Endothelial cell of umbilical vein (primary cell): ENCODE data around the gene KLHL25. TPM values are rescaled to one million over a fixed set of nuclear protein-coding genes. Genes with fewer than 3 reads are reported as not detected.

Experiments
- BruUV-seq: library from RNA; stranded (reverse); fragments of 400-500 nt; replicated peaks from 2 replicates; lab custom pipeline; 2021; lab: Mats Ljungman, UMichigan
- CTCF ChIA-PET: fragments of 300-600, 350-600 bp; sonication (Branson Sonifier 250); formaldehyde crosslinking; loops from one replicate; lab custom pipeline; 2021; ENCODE audit warnings: antibody characterized with exemption, inconsistent platforms; lab: Charles Lee
- POLR2A ChIA-PET: fragments of 300-600, 350-600 bp; sonication (Branson Sonifier 250); formaldehyde crosslinking; loops from one replicate; lab custom pipeline; 2021; ENCODE audit warnings: antibody characterized with exemption, inconsistent platforms; lab: Charles Lee
- DNase-seq: peaks from one replicate; pipeline ENCODE4 v3.0.0-alpha.2; 2011; ENCODE audit warnings: low read depth, low spot score
- FAIRE-seq: peaks from 2 replicates; lab custom pipeline; 2011; peaks lifted over from hg19 to GRCh38; lab: Jason Lieb, UNC
- H2AFZ ChIP-seq: 2 replicates; pipeline ENCODE4 v1.6.0; 2012; ENCODE audit warnings: low read depth, low read length, control low read depth, inconsistent platforms
- H3K27ac ChIP-seq: 2 replicates; pipeline ENCODE4 v1.5.1; 2011; ENCODE audit warnings: low read depth, mild to moderate bottlenecking, control low read depth, low read length, moderate library complexity; ENCODE audit not compliant: insufficient read depth
- H3K27me3 ChIP-seq, 2 experiments: 2 replicates each; pipeline versions ENCODE4 v1.6.0 to v1.6.1; 2011; ENCODE audit warnings: low read length in 2 of 2, mixed read lengths in 1 of 2; ENCODE audit not compliant: control insufficient read depth in 2 of 2, insufficient read depth in 2 of 2
- H3K36me3 ChIP-seq, 2 experiments: 2 replicates in 1 of 2; 3 replicates in 1 of 2; pipeline ENCODE4 v1.5.1; 2011; ENCODE audit warnings: low read length in 2 of 2, mild to moderate bottlenecking in 1 of 2, moderate library complexity in 1 of 2; ENCODE audit not compliant: control insufficient read depth in 2 of 2, insufficient read depth in 2 of 2; ENCODE audit errors: extremely low read depth in 1 of 2
- H3K4me1 ChIP-seq: 3 replicates; pipeline ENCODE4 v1.5.1; 2011; ENCODE audit warnings: mild to moderate bottlenecking, low read length; ENCODE audit not compliant: control insufficient read depth, insufficient read depth; ENCODE audit errors: extremely low read depth
- H3K4me2 ChIP-seq: 2 replicates; pipeline ENCODE4 v1.6.1; 2011; ENCODE audit warnings: low read length, control low read depth, mixed read lengths; ENCODE audit not compliant: insufficient read depth
- H3K4me3 ChIP-seq, 3 experiments: fragments of 200-600 bp in 1 of 3; sonication (generic), shearing (Covaris generic) in 1 of 3; replicated peaks in 1 of 3; 2 replicates each; pipeline ENCODE4 v1.5.1; 2011 to 2016; ENCODE audit warnings: control low read depth in 3 of 3, low read length in 3 of 3, mild to moderate bottlenecking in 2 of 3, inconsistent platforms in 1 of 3, low read depth in 1 of 3, moderate library complexity in 1 of 3; ENCODE audit not compliant: insufficient read depth in 1 of 3
- H3K79me2 ChIP-seq: 2 replicates; pipeline ENCODE4 v1.6.0; 2012; ENCODE audit warnings: low read length, inconsistent platforms; ENCODE audit not compliant: control insufficient read depth, insufficient read depth
- H3K9ac ChIP-seq: replicated peaks from 2 replicates; pipeline ENCODE3; 2011; ENCODE audit warnings: low read length, control low read depth; ENCODE audit not compliant: insufficient read depth; ENCODE audit errors: extremely low read depth
- H3K9me1 ChIP-seq: replicated peaks from 3 replicates; pipeline ENCODE4 v1.6.0; 2011; ENCODE audit warnings: mild to moderate bottlenecking, low read length; ENCODE audit not compliant: control insufficient read depth, insufficient read depth; ENCODE audit errors: extremely low read depth
- H3K9me3 ChIP-seq: replicated peaks from 2 replicates; pipeline ENCODE4 v1.5.1; 2012; ENCODE audit warnings: low read length, inconsistent platforms; ENCODE audit not compliant: control insufficient read depth, insufficient read depth
- H4K20me1 ChIP-seq: replicated peaks from 2 replicates; pipeline ENCODE3; 2011; ENCODE audit warnings: mild to moderate bottlenecking, low read length; ENCODE audit not compliant: control insufficient read depth, insufficient read depth; ENCODE audit errors: extremely low read depth
- EZH2 ChIP-seq: IDR thresholded peaks from 2 replicates; pipeline ENCODE4 v1.6.1; 2012; ENCODE audit warnings: borderline replicate concordance, low read depth, mild to moderate bottlenecking, moderate library complexity, low read length, inconsistent platforms; ENCODE audit not compliant: severe bottlenecking
- JUN ChIP-seq: IDR thresholded peaks from 2 replicates; pipeline ENCODE4 v1.6.1; 2011; ENCODE audit warnings: borderline replicate concordance, low read depth; ENCODE audit not compliant: insufficient read length, insufficient read depth
- POLR2A ChIP-seq: IDR thresholded peaks from 2 replicates; pipeline ENCODE4 v1.6.1; 2012; ENCODE audit warnings: low read depth, mild to moderate bottlenecking, control low read depth, low read length
- dilution Hi-C: fragments of 300-500 bp; cut with MboI; formaldehyde crosslinking; loops from one replicate; pipeline ENCODE4 v1.15.0; 2019; ENCODE audit warnings: low sequenced_read_pairs; ENCODE audit not compliant: extremely low pct_ligation_motif_present
- intact Hi-C: fragments of 100-400 bp; cut with micrococcal nuclease; formaldehyde crosslinking; loops from one replicate; pipeline ENCODE4 v1.10.0; 2022
- polyA plus RNA-seq, 4 experiments: library from polyadenylated mRNA; depleted of rRNA in 3 of 4; stranded (reverse) in 3 of 4; unstranded in 1 of 4; fragments of >200 nt; gene quantifications; 2 replicates each; pipeline versions ENCODE4 v1.2.1 to v1.2.3, GENCODE V29; 2011 to 2012; ENCODE audit warnings: missing spikeins in 1 of 4
- total RNA-seq: library from RNA; stranded (reverse); gene quantifications from 2 replicates; pipeline ENCODE4 v1.2.3, GENCODE V29; 2021
- TF ChIP-seq, protein P1 (sequence below), 2 donors: IDR thresholded peaks; 1 replicate in 1 of 2; 2 replicates in 1 of 2; pipeline ENCODE4 v1.5.1; 2011; ENCODE audit warnings: low read length in 2 of 2, mild to moderate bottlenecking in 2 of 2, moderate library complexity in 2 of 2, control low read depth in 1 of 2, inconsistent platforms in 1 of 2, low read depth in 1 of 2; ENCODE audit not compliant: insufficient read depth in 1 of 2; ENCODE audit errors: extremely low read depth in 1 of 2
- TF ChIP-seq, protein P2 (sequence below): IDR thresholded peaks from 2 replicates; pipeline ENCODE4 v1.6.1; 2011; ENCODE audit not compliant: insufficient read depth, insufficient read length

The KLHL25 gene
- total and polyA plus RNA-seq, 2 donors (not counting 3 experiments of a cell fraction or from before 2014, with no cell fraction given), result 5.4 to 6.4 TPM

DNA sequence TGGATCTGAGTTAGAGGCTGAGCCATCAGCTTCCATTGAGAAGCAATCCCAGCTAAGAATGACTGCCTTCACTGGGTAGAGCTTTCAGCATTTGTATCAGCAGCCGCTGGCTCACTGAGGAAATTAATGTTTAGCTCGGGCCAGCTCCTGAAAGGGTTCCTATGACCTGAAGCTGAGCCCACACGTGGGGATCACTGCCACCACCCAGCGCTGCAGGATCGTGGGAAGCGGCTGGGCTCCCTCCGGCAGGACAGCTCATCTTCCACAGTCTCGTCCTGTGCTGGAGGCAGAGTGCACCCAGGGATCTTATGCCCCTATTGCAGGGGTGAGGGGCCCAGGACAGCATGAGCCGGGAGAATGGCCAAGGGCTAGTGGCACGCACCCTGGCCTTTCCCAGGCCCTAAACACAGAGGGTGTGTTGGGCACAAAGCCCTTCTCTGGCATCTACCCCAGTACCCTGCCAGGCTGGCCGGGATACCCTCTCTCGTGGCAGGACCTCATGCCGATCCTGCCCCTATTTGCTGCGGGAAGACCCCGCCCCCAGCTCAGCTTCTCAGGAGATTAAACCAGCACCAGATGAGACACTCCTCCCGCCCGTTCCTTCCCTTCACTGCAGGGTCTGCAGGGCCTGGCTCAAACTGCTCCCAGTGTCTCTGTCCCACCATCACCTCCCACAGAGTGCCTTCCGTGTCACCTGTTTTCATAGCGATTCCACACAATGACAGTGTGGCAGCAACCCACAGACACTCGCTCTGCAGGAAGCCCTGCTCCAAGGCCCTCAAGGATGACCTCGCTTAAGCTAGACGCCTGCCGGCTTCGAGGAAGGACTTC, 28.5 kb downstream of the KLHL25 start:
- Histone ChIP-seq H3K9ac (no peak overlapping the region), H3K79me2 (no peaks in the 10 kb centered on the region), H3K4me1 (peaks cover 5% of the 10 kb centered on the region), H3K36me3 (no peaks in the 10 kb centered on the region), H3K9me1 (no peaks in the 10 kb centered on the region), H2AFZ (no peak overlapping the region), H3K4me2 (no peak overlapping the region), H3K9me3 (no peaks in the 10 kb centered on the region), H3K27ac (no peak overlapping the region), H4K20me1 (no peaks in the 10 kb centered on the region), H3K4me3 (no peak overlapping the region), H3K27me3 (no peaks in the 10 kb centered on the region)
- DNase-seq (no peak), FAIRE-seq (no peak)
- BruUV-seq, result no TSS peak
- CTCF ChIA-PET, result interaction anchor here (0.6 to 1.4 kb wide), 4 partner anchors 14 to 75 kb away, joined by 3 to 4 read pairs (median 3); no protein-coding TSS in a partner anchor
- POLR2A ChIA-PET, result no interaction called here
- no peak for TF ChIP-seq JUN
- no peak for TF ChIP-seq POLR2A
- TF ChIP-seq, protein P1, sequence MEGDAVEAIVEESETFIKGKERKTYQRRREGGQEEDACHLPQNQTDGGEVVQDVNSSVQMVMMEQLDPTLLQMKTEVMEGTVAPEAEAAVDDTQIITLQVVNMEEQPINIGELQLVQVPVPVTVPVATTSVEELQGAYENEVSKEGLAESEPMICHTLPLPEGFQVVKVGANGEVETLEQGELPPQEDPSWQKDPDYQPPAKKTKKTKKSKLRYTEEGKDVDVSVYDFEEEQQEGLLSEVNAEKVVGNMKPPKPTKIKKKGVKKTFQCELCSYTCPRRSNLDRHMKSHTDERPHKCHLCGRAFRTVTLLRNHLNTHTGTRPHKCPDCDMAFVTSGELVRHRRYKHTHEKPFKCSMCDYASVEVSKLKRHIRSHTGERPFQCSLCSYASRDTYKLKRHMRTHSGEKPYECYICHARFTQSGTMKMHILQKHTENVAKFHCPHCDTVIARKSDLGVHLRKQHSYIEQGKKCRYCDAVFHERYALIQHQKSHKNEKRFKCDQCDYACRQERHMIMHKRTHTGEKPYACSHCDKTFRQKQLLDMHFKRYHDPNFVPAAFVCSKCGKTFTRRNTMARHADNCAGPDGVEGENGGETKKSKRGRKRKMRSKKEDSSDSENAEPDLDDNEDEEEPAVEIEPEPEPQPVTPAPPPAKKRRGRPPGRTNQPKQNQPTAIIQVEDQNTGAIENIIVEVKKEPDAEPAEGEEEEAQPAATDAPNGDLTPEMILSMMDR (IDR thresholded peaks at IDR 0.05; ENCODE audit: extremely low read depth in 1 of 2, insufficient read depth in 1 of 2, low read depth in 1 of 2, low read length in 2 of 2), result no peak
- TF ChIP-seq EZH2, result no peak
- TF ChIP-seq, protein P2, sequence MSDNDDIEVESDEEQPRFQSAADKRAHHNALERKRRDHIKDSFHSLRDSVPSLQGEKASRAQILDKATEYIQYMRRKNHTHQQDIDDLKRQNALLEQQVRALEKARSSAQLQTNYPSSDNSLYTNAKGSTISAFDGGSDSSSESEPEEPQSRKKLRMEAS, result no peak
- dilution Hi-C loops (no loop called here), intact Hi-C loops (no loop called here)
